HG03558 (cell line): Measurements from ENCODE around the gene LAMP1.
"Not testable (repeated sequence)": the region's sequence is repeated elsewhere in the genome, so short reads cannot be mapped to it uniquely, and the experiment has no call there.

ENCODE experiments used
- ATAC-seq: cut with Tn5 transposase; IDR thresholded peaks from one replicate; pipeline ENCODE4 v1.9.1; 2021; ENCODE audit warnings: moderate number of reproducible peaks; ENCODE audit not compliant: unreplicated experiment; ENCODE audit errors: extremely low read depth

The LAMP1 gene

DNA sequence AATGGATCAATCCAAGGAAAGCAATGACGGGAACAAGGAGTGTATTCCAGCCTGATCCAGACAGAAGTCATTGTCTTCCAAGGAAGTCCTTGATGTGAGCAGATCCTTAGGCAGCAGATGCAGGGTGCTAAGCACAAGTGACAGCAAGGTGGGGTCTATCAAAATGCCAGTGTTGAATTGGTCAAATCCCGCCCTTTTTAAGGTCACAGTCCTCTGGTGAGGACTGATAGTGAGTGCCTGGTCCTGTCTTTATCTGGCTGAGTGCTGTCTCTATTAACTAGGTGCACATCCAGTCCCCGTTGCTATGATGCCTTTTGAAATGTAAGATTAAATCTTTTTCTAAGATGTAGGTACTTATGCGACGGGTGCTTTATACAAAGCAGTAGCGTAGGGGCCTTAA lies 1.3 kb upstream of the LAMP1 start:
- no peak for ATAC-seq

DNA sequence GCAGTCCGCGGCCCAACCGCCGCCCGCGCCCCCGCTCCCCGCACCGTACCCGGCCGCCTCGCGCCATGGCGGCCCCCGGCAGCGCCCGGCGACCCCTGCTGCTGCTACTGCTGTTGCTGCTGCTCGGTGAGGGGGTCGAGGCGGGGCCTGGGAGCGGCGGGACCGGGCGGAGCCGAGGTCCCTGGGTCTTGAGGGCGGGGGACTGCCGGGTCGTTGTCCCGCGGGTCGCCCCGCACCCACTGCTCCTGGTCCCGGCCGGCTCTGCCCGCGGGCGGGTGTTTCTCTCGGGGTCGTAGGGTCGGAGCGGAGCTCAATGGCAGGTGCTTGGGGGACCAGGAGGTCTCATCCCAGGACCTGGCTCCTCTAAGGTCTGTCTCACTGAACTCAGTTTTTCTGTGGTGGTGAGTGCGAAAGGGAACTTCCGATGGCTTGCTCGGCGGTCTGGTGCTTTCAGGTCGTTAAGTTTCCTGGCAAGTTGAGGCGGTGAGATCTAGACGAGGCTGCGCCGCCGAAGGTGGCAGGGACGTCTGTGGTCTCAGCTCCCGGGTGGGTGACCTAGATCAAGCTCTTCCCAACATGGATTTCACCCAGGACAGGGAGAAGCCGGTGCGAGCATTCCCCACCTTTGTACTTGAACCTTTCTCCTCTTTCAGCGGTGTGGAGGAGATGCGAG lies 467 bp downstream of the LAMP1 start:
- peak; percentile 16 for ATAC-seq

DNA sequence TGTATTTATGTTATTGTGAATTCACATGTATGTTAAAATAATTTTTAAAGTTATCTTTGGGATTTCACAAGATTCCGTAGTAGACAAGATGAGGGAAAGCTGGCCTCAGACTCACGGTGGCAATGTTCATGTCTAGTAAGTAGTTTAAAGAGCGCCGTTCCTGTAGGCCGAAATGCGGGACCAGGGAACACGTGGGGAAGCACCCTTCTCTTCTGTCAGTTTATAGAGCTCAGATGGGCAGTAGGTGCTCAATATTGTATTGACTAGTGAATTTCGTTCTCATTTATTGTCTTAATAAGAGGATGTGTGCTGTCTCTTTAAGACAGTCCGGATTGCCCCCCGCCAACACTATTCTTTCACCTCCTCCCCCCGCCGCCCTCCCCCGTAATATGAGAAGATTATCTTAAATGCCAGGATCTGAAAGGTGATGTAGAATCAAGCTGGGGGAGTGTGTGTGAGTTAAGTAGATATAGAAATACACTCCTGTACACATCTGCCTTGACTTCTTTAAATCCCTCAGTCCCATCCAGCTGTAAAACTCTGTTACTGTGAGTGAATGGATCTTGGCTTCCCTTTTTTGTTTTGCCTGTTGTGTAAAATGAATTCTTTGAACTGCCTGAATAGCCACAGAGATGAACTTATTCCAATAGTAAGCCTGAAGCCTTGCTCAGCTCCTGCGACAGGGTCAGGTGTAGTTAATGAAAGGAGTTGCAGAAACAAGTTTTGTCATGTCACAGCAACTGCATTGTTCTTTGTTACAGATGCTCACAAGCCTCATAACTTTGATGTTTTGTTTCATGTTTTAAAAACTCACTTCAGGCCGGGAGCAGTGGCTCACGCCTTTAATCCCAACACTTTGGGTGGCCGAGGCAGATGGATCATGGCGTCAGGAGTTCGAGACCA lies 1.3 kb downstream of the LAMP1 start:
- ATAC-seq: no peak

DNA sequence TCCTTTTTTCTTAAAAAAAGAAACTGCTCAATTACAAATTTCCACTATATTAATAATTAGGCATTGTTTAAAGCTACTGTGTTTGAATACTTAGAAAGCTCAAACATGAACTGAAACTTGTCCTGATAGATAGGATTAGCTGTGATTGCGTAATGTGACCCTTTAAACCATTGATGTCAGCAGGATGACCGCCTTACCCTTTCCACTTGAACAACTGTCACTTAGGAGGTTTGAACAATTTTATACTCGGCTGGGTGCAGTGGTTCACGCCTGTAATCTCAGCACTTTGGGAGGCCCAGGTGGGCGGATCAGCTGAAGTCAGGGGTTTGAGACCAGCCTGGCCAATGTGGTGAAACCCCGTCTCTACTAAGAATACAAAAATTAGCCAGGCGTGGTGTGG lies 2.9 kb downstream of the LAMP1 start:
- no peak for ATAC-seq

DNA sequence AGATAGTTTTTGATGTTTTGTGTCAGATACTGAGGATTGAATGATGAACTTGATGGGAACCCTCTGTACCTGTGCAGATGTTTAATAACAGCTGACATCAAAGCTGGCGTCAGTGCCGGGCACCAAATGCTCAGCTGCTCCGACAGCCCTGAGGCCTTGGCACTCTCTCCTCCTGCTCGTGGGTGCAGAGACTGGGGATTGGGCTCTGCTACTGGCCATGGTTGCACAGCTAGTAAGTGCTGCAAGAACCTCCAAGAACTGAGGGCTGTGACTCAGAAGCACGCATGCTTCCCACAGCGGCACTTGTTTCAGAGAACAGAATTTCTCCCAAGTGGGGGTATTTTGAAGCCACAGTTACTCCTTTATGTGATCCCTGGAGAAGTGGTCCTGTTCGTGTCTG lies 5.9 kb downstream of the LAMP1 start:
- ATAC-seq: no peak

DNA sequence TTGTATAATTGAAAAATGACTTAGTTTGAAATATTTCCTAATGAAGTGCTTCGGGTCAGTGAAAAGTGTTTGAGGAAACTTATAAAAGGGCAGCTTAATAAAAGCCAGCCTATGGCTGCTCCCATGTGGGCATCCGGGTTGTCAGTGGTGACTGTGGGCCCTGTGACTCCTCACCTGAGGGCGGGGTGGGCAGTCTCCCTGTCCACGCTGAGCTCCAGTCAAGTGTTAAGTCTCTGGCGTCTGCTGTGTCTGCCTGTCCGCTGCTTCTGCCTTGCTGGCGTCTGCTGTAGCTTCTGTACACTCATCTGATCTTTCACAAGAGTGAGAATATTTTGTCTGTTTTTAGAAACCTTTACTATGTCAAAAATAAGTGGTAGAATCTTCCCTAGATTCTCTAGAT lies 7.1 kb downstream of the LAMP1 start:
- ATAC-seq: no peak

DNA sequence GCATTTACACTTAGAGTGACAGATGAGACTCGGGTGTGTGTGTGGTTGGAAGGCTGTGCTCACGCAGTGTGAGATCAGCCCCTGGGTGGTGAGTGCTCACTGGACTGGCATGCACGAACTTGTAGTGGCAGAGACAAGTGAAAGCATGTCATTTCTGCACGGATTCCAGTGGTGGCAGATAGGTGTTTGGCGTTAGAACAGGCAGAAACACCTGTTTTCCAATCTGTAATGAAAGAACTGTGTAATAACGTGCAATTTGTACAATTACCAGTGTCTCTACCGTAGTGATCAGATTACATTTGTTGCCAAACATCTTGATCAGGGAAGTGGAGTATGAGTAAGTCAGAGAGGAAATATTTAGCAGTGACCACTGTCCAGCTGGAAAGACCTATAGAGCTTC lies 8.2 kb downstream of the LAMP1 start:
- ATAC-seq: no peak

DNA sequence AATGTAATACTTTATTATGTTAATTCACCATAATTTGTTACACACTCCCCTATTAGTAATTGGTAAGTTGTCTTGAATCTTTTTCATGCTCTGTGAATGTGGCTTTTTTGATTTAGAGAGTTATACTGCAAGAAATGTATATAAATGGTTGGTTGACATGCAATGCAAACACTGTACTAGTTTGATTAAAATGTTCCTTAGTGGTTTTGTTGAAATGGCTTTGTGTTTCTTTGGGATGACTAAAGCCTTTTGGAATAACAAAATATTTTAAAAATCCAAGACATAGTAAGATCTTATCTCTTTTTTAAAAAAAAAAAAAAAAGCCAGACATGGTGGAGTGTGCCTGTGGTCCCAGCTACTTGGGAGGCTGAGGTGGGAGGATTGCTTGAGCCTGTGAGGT lies 10.5 kb downstream of the LAMP1 start:
- no peak for ATAC-seq

DNA sequence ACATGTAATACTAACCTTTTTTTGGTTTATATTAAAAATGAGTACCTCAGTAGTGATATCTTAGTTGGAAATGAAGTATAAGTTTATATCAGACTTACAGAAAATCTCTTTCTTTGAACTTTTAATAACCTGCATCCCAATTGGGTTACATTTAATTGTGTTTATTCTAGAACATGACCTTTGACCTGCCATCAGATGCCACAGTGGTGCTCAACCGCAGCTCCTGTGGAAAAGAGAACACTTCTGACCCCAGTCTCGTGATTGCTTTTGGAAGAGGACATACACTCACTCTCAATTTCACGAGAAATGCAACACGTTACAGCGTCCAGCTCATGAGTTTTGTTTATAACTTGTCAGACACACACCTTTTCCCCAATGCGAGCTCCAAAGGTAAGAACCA lies 12.4 kb downstream of the LAMP1 start:
- ATAC-seq: no peak

DNA sequence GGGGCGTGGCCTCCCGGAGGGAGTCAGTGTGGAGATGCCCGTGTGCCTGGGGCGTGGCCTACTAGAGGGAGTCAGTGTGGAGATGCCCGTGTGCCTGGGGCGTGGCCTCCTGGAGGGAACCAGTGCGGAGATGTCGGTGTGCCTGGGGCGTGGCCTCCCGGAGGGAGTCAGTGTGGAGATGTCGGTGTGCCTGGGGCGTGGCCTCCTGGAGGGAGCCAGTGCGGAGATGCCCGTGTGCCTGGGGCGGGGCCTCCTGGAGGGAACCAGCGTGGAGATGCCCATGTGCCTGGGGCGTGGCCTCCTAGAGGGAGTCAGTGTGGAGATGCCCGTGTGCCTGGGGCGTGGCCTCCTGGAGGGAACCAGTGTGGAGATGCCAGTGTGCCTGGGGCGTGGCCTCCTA lies 17.1 kb downstream of the LAMP1 start:
- not testable (repeated sequence) for ATAC-seq

DNA sequence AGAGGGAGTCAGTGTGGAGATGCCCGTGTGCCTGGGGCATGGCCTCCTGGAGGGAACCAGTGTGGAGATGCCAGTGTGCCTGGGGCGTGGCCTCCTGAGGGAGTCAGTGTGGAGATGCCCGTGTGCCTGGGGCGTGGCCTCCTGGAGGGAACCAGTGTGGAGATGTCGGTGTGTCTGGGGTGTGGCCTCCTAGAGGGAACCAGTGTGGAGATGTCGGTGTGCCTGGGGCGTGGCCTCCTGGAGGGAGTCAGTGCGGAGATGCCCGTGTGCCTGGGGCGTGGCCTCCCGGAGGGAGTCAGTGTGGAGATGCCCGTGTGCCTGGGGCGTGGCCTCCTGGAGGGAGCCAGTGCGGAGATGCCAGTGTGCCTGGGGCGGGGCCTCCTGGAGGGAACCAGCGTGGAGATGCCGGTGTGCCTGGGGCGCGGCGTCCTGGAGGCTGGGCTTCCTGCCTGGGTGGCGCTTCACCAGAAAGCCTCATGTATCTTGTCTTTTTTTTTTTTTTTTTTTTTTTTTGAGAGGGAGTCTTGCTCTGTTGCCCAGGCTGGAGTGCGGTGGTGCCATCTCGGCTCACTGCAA lies 17.9 kb downstream of the LAMP1 start:
- ATAC-seq: not testable (repeated sequence)

DNA sequence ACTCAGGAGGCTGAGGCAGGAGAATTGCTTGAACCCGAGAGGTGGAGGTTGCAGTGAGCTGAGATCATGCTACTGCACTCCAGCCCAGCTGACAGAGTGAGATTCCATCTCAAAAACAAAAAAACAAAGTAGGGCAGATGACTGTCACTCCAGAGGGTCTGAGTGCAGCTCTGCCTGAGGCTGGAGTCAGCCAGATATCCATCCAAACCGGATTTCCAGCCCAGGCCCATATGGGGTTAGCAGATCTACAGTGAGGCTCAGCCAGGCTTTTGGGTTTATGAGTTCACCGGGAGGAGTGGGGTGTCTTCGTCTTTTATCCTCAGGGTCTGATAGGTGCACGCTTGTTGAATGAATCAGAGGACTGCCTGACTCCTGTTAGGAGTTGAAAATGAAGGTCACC lies 19.0 kb downstream of the LAMP1 start:
- ATAC-seq: no peak

DNA sequence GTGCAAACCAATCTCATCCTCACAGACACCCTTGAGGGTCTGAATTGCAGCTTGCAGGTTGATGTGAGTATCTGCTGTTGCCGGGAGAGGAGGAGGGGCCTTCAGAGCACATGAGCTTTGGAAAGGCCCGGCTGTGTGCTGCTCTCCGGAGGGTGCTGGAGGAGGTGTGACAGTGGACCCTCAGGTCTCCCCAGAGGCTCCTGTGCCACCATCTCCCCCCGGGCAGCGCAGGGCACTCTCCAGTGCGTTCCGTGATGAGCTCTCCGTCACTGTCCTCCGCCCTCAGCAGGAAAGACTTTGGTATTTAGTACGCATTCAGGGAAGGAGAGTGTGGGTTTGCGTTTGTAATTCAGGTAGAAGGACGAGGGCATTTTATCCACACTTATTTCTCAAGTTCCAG lies 20.0 kb downstream of the LAMP1 start:
- ATAC-seq: no peak

DNA sequence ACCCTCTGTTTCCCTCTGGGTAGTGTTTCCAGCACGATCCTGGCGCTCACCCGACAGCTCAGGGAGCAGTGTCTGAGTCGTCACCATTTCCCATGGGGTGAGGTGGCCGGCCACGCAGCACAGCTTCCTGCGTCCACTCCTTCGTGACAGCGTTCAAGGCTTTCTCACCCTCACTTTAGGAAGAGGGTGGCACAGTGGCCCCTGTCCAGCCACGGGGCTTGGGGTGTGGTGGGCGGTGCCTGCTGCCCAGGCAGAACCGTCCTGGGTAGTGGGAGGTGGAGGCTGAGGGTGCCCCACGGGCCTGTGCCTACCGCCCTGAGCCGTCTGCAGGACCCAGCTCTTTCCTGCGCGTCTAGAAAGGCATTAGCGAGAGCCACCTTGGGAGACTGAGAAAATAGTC lies 21.9 kb downstream of the LAMP1 start:
- ATAC-seq: no peak

DNA sequence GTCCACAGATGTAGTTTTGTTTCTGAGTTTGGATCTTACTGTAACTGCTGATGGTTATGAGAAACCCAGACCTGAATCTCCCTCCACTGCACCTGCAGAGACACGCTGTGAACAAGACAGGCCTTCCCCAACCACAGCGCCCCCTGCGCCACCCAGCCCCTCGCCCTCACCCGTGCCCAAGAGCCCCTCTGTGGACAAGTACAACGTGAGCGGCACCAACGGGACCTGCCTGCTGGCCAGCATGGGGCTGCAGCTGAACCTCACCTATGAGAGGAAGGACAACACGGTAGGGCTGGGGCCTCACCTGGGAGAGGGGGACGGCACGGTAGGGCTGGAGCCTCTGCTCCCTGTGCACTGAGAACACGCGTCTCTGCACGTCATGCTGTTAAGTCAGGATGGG lies 22.3 kb downstream of the LAMP1 start:
- no peak for ATAC-seq

DNA sequence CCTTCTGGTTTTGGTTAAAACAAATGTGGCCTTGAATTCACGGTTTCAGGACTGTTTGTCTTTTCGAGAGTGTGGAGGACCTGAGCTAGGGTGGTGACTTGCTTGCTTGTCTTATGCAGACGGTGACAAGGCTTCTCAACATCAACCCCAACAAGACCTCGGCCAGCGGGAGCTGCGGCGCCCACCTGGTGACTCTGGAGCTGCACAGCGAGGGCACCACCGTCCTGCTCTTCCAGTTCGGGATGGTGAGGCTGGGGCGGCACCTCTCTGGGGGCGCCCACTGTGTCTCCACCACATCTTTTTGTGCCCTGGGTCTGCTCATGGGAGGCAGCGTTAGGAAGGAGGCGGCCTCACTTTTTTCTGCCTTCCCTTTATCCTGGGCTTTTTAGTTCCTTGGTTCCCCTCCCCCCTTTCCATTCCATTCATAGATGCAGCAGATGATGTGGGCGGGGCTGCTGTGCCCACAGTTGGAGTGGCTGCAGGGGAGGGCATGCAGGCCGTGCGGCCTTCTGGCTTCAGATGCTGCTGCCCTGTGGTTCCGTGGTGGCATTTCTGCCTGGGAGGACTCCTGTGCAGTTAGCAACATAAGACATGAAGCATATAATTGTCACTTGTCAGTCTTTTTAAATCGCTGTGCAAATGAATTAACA lies 23.3 kb downstream of the LAMP1 start:
- ATAC-seq: no peak

DNA sequence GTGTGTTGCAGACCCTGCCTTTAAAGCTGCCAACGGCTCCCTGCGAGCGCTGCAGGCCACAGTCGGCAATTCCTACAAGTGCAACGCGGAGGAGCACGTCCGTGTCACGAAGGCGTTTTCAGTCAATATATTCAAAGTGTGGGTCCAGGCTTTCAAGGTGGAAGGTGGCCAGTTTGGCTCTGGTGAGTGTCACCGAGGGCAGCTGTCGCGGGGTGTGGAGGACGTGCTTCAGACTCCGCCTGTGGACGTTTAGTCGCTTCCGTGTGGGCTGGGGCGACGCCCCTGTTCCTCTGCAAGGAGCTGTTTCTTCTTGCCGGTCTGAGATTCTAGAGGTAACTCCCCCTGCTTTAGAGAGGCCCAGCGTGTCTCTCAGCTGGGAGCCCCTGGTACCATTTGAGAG lies 24.5 kb downstream of the LAMP1 start:
- no peak for ATAC-seq

DNA sequence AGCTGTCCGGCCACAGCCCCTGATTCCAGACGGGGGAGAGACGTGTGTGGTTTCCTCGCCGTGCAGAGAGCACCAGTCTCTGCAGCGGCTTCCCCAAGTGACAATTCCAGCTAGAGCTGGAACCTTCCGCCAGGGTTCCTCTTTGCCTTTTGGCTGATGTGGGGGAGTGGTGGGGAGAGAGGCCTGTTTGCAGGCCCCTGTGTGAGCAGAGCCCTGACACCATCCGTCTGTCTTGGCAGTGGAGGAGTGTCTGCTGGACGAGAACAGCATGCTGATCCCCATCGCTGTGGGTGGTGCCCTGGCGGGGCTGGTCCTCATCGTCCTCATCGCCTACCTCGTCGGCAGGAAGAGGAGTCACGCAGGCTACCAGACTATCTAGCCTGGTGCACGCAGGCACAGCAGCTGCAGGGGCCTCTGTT lies 25.0 kb downstream of the LAMP1 start:
- ATAC-seq: no peak

DNA sequence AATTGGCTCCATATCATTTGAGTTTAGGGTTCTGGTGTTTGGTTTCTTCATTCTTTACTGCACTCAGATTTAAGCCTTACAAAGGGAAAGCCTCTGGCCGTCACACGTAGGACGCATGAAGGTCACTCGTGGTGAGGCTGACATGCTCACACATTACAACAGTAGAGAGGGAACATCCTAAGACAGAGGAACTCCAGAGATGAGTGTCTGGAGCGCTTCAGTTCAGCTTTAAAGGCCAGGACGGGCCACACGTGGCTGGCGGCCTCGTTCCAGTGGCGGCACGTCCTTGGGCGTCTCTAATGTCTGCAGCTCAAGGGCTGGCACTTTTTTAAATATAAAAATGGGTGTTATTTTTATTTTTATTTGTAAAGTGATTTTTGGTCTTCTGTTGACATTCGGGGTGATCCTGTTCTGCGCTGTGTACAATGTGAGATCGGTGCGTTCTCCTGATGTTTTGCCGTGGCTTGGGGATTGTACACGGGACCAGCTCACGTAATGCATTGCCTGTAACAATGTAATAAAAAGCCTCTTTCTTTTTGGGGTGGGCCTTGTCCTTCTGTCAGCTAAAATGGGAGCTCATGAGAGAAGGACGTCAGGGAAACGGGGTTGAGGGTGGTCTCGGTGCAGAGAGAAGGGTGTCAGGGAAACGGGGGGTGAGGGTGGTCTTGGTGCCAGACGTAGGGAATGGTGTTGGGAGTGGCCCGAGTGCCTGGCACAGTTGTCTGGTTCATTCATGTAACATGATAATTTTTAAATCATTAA lies 26.0 kb downstream of the LAMP1 start:
- no peak for ATAC-seq

DNA sequence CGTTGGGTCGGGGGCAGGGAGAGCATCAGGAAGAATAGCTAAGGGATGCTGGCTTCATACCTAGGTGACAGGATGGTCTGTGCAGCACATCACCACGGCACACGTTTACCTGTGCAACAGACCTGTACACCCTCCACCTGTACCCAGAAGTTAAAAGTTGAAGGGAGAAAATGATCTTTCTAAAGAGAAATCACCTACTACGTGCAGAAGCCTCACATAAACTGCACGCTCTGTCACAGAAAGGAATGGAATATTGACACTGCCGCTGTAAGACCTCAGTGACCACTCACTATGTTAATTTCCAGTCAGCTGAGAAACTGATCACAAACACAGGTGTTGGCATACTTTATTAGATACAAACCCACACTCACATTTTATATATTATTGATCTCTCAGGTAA lies 26.8 kb downstream of the LAMP1 start:
- ATAC-seq: no peak
